Measurements from ENCODE around the gene C16orf78. TPM values are rescaled to one million over a fixed set of nuclear protein-coding genes. Genes with fewer than 3 reads are reported as not detected.

The C16orf78 gene
- total RNA-seq, 4 donors from 2014 or later: not detected

- ATAC-seq (ENCODE audit: low FRiP score) (no peak), DNase-seq (ENCODE audit: low spot score) (no peak)
- no peak for TF ChIP-seq CTCF (IDR thresholded peaks at IDR 0.05)
Observed at GRCh38 chr16:49414671-49415070, 41.1 kb downstream of the C16orf78 start.

- no peak for TF ChIP-seq CTCF (IDR thresholded peaks at IDR 0.05)
- ATAC-seq (ENCODE audit: low FRiP score): no peak
- no peak for DNase-seq (ENCODE audit: low spot score)
Observed at GRCh38 chr16:49415083-49415482, 41.5 kb downstream of the C16orf78 start.

GRCh38 chr16:49416001-49416675 lies 42.5 kb downstream of the C16orf78 start:
- ATAC-seq (ENCODE audit: low FRiP score): no peak
- DNase-seq (ENCODE audit: low spot score): no peak
- no peak for TF ChIP-seq CTCF (IDR thresholded peaks at IDR 0.05)

- DNase-seq (ENCODE audit: low spot score): no peak
Observed at GRCh38 chr16:49417354-49417753, 43.8 kb downstream of the C16orf78 start.

GRCh38 chr16:49419006-49419405 lies 45.4 kb downstream of the C16orf78 start:
- DNase-seq (ENCODE audit: low spot score) (no peak), ATAC-seq (ENCODE audit: low FRiP score) (no peak)
- no peak for TF ChIP-seq CTCF (IDR thresholded peaks at IDR 0.05)

More at GRCh38 chr16:49417354-49417753, 43.8 kb downstream of the C16orf78 start:
- TF ChIP-seq CTCF (IDR thresholded peaks at IDR 0.05): no peak
- no peak for ATAC-seq (ENCODE audit: low FRiP score)

GRCh38 chr16:49419862-49420261 lies 46.3 kb downstream of the C16orf78 start:
- ATAC-seq (ENCODE audit: low FRiP score) (no peak), DNase-seq (ENCODE audit: low spot score) (no peak)
- no peak for TF ChIP-seq CTCF (IDR thresholded peaks at IDR 0.05)

GRCh38 chr16:49422896-49423295 lies 49.3 kb downstream of the C16orf78 start:
- ATAC-seq (ENCODE audit: low FRiP score) (no peak), DNase-seq (ENCODE audit: low spot score) (no peak)
- no peak for TF ChIP-seq CTCF (IDR thresholded peaks at IDR 0.05)
